Caco-2 (cell line): ENCODE results near the gene CAMKK1. TPM values are rescaled to one million over a fixed set of nuclear protein-coding genes. Genes with fewer than 3 reads are reported as not detected.

Experiments used
- BruUV-seq: library from RNA; stranded (reverse); fragments of 400-500 nt; replicated peaks from 2 replicates; lab custom pipeline; 2021; lab: Mats Ljungman, UMichigan
- CTCF ChIA-PET: fragments of 300-600 bp; sonication (Branson Sonifier 250); formaldehyde crosslinking; loops from one replicate; lab custom pipeline; 2022; ENCODE audit warnings: antibody characterized with exemption; lab: Charles Lee
- POLR2A ChIA-PET: fragments of 300-600 bp; sonication (Branson Sonifier 250); formaldehyde crosslinking; loops from one replicate; lab custom pipeline; 2022; ENCODE audit warnings: antibody characterized with exemption; lab: Charles Lee
- DNase-seq, 2 experiments: peaks; one replicate each; pipeline versions ENCODE4 v3.0.0 to v3.0.0-alpha.2; 2020 to 2022
- H3K27me3 ChIP-seq: replicated peaks from 2 replicates; pipeline ENCODE4 v1.6.0; 2011; ENCODE audit warnings: low read length; ENCODE audit not compliant: control insufficient read depth, insufficient read depth
- H3K36me3 ChIP-seq: 2 replicates; pipeline ENCODE4 v1.5.1; 2011; ENCODE audit warnings: low read length; ENCODE audit not compliant: control insufficient read depth, insufficient read depth
- H3K4me1 ChIP-seq: fragments of 250-450 bp; sonication (Bioruptor Pico); 2 replicates; pipeline ENCODE4 v1.5.1; 2020; ENCODE audit warnings: mild to moderate bottlenecking
- H3K4me3 ChIP-seq: 2 replicates; pipeline ENCODE4 v1.5.1; 2011; ENCODE audit warnings: low read depth, mild to moderate bottlenecking, control low read depth, low read length
- H3K9me3 ChIP-seq: fragments of 250-450 bp; sonication (Bioruptor Pico); 2 replicates; pipeline ENCODE4 v1.5.1; 2020; ENCODE audit warnings: mild to moderate bottlenecking, moderate library complexity
- H3K27ac Mint-ChIP-seq: one replicate; pipeline ENCODE4 v1.8.0; 2022; ENCODE audit warnings: mixed read lengths; ENCODE audit not compliant: unreplicated experiment
- H3K27me3 Mint-ChIP-seq: one replicate; pipeline ENCODE4 v1.8.0; 2022; ENCODE audit warnings: mixed read lengths; ENCODE audit not compliant: insufficient read depth, unreplicated experiment
- H3K36me3 Mint-ChIP-seq: one replicate; pipeline ENCODE4 v1.8.0; 2022; ENCODE audit warnings: mild to moderate bottlenecking, mixed read lengths; ENCODE audit not compliant: insufficient read depth, unreplicated experiment
- H3K4me1 Mint-ChIP-seq: one replicate; pipeline ENCODE4 v1.8.0; 2022; ENCODE audit warnings: low read depth, mixed read lengths; ENCODE audit not compliant: unreplicated experiment
- H3K4me3 Mint-ChIP-seq: one replicate; pipeline ENCODE4 v1.8.0; 2022; ENCODE audit warnings: mild to moderate bottlenecking, moderate library complexity, mixed read lengths; ENCODE audit not compliant: unreplicated experiment
- H3K9me3 Mint-ChIP-seq: one replicate; pipeline ENCODE4 v1.8.0; 2022; ENCODE audit warnings: mixed read lengths; ENCODE audit not compliant: unreplicated experiment
- intact Hi-C: fragments of 100-400 bp; cut with micrococcal nuclease; formaldehyde crosslinking; loops from one replicate; pipeline ENCODE4 v1.10.0; 2022; ENCODE audit not compliant: unreplicated experiment
- total RNA-seq: library from RNA; stranded (reverse); gene quantifications from 2 replicates; pipeline ENCODE4 v1.2.3, GENCODE V29; 2022
- TF ChIP-seq, protein P1 (sequence below), 2 experiments: fragments of 200-600 bp in 1 of 2; IDR thresholded peaks; 1 replicate in 1 of 2; 2 replicates in 1 of 2; pipeline versions ENCODE4 v1.5.1 to v1.8.0; 2011 to 2022; ENCODE audit warnings: antibody characterized with exemption in 1 of 2, control low read depth in 1 of 2, inconsistent platforms in 1 of 2, low read depth in 1 of 2, low read length in 1 of 2, mild to moderate bottlenecking in 1 of 2, moderate library complexity in 1 of 2; ENCODE audit not compliant: insufficient read depth in 1 of 2, severe bottlenecking in 1 of 2, unreplicated experiment in 1 of 2

The CAMKK1 gene
- total RNA-seq, 1 experiment from 2014 or later = 1.9 TPM

DNA sequence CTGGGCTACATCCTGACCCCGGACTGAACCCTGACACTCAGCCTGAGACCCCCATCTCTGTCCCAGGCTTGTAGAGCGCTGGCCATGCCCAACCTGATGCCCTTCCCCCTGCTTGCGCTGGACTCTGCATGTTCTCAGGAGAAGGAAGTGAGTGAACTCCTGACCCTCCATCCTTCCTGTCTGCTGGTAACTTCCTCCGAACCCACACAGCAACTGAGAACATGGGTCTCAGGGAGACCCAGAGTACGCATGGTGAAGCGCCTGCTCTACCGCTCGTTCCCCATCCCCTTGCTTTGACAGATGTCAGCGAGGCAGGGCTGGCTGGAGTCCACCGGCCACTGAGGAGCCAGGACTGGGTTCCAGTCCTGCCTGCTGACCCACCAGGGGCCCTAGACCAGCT lies 6.1 kb downstream of the CAMKK1 start:
- no peak overlapping the region for H3K27ac Mint-ChIP-seq
- POLR2A ChIA-PET = no interaction called here

DNA sequence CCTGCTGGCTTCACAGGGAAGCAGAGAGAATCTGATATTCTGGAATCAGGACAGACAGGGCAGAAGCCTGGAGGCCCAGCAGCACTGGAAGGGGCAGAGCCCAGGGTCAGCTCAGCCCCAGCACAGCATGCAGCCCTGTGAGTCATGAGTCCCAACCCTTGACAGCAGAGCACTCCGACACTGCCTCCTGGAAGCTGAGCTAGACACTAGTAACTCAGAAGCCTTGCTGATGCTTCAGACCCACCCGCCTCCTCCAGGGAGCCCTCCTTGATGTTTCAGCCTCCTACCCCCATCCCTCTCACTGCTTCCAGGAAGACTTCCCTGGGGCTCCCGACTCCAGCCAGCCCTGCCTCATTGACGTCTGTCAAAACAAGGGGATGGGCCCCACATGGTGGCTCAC lies 6.9 kb downstream of the CAMKK1 start:
- Mint-ChIP-seq H3K36me3 (no peaks in the 10 kb centered on the region), H3K4me1 (no peaks in the 10 kb centered on the region), H3K9me3 (no peaks in the 10 kb centered on the region), H3K27ac (no peak overlapping the region), H3K27me3 (no peaks in the 10 kb centered on the region), H3K4me3 (no peak overlapping the region)
- TF ChIP-seq, protein P1, sequence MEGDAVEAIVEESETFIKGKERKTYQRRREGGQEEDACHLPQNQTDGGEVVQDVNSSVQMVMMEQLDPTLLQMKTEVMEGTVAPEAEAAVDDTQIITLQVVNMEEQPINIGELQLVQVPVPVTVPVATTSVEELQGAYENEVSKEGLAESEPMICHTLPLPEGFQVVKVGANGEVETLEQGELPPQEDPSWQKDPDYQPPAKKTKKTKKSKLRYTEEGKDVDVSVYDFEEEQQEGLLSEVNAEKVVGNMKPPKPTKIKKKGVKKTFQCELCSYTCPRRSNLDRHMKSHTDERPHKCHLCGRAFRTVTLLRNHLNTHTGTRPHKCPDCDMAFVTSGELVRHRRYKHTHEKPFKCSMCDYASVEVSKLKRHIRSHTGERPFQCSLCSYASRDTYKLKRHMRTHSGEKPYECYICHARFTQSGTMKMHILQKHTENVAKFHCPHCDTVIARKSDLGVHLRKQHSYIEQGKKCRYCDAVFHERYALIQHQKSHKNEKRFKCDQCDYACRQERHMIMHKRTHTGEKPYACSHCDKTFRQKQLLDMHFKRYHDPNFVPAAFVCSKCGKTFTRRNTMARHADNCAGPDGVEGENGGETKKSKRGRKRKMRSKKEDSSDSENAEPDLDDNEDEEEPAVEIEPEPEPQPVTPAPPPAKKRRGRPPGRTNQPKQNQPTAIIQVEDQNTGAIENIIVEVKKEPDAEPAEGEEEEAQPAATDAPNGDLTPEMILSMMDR (IDR thresholded peaks at IDR 0.05; ENCODE audit: insufficient read depth in 1 of 2, low read depth in 1 of 2, low read length in 1 of 2, severe bottlenecking in 1 of 2, unreplicated experiment in 1 of 2) = no peak
- DNase-seq = no peak
- H3K27me3 ChIP-seq = no peaks in the 10 kb centered on the region
- no peaks in the 10 kb centered on the region for H3K36me3 ChIP-seq
- H3K4me1 ChIP-seq = no peaks in the 10 kb centered on the region
- no peak overlapping the region for H3K4me3 ChIP-seq
- ChIA-PET POLR2A (no interaction called here), CTCF (no interaction called here)
- BruUV-seq = no TSS peak
- intact Hi-C loops = no loop called here
- no peaks in the 10 kb centered on the region for H3K9me3 ChIP-seq

More for the DNA sequence above, 6.1 kb downstream of the CAMKK1 start:
- no TSS peak for BruUV-seq
- Histone ChIP-seq H3K4me3 (no peak overlapping the region), H3K36me3 (no peaks in the 10 kb centered on the region), H3K9me3 (no peaks in the 10 kb centered on the region), H3K27me3 (no peaks in the 10 kb centered on the region), H3K4me1 (no peaks in the 10 kb centered on the region)
- no peaks in the 10 kb centered on the region for H3K9me3 Mint-ChIP-seq
- H3K4me3 Mint-ChIP-seq = no peak overlapping the region
- no peaks in the 10 kb centered on the region for H3K27me3 Mint-ChIP-seq
- CTCF ChIA-PET = no interaction called here
- no peaks in the 10 kb centered on the region for H3K4me1 Mint-ChIP-seq
- intact Hi-C loops = no loop called here
- TF ChIP-seq, protein P1 (IDR thresholded peaks at IDR 0.05; ENCODE audit: insufficient read depth in 1 of 2, low read depth in 1 of 2, low read length in 1 of 2, severe bottlenecking in 1 of 2, unreplicated experiment in 1 of 2) = no peak
- DNase-seq = no peak
- peaks cover 5% of the 10 kb centered on the region for H3K36me3 Mint-ChIP-seq

DNA sequence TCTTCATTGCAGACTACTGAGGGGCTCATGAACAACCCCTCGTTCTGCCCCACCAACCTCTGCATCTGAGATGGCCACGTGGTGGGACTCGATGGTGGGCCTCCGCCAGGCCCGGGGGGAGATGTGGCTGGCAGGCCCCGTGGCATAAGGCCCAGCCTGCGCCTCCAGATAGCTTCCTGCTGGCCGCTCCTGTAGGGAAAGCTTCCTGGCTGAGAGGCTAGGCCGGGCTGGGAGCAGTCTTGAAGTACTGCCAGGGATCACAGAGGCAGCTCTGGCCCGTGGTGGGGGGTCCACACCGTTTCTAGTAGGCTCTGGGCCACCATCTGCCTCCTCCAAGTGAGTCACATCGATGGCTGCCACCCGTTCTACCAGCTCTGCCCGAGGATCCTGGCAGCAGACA lies 7.6 kb downstream of the CAMKK1 start:
- no peaks in the 10 kb centered on the region for H3K9me3 Mint-ChIP-seq
- H3K27ac Mint-ChIP-seq = no peak overlapping the region
- intact Hi-C loops = no loop called here

More for the DNA sequence above, 7.6 kb downstream of the CAMKK1 start:
- Histone ChIP-seq H3K9me3 (no peaks in the 10 kb centered on the region), H3K4me3 (no peak overlapping the region), H3K4me1 (no peaks in the 10 kb centered on the region), H3K27me3 (no peaks in the 10 kb centered on the region), H3K36me3 (no peaks in the 10 kb centered on the region)
- TF ChIP-seq, protein P1 (IDR thresholded peaks at IDR 0.05; ENCODE audit: insufficient read depth in 1 of 2, low read depth in 1 of 2, low read length in 1 of 2, severe bottlenecking in 1 of 2, unreplicated experiment in 1 of 2) = no peak
- H3K4me1 Mint-ChIP-seq = no peaks in the 10 kb centered on the region
- no peaks in the 10 kb centered on the region for H3K27me3 Mint-ChIP-seq
- no peak overlapping the region for H3K4me3 Mint-ChIP-seq
- ChIA-PET POLR2A (no interaction called here), CTCF (no interaction called here)
- no peak for DNase-seq
- no TSS peak for BruUV-seq
- no peaks in the 10 kb centered on the region for H3K36me3 Mint-ChIP-seq
